ENCODE measurements around the gene FBXO44.
A peak's percentile ranks its signal among the peaks of the same experiment; 100 is the strongest.
"Not testable (repeated sequence)": the region's sequence is repeated elsewhere in the genome, so short reads cannot be mapped to it uniquely, and the experiment has no call there.

Gene FBXO44

DNA sequence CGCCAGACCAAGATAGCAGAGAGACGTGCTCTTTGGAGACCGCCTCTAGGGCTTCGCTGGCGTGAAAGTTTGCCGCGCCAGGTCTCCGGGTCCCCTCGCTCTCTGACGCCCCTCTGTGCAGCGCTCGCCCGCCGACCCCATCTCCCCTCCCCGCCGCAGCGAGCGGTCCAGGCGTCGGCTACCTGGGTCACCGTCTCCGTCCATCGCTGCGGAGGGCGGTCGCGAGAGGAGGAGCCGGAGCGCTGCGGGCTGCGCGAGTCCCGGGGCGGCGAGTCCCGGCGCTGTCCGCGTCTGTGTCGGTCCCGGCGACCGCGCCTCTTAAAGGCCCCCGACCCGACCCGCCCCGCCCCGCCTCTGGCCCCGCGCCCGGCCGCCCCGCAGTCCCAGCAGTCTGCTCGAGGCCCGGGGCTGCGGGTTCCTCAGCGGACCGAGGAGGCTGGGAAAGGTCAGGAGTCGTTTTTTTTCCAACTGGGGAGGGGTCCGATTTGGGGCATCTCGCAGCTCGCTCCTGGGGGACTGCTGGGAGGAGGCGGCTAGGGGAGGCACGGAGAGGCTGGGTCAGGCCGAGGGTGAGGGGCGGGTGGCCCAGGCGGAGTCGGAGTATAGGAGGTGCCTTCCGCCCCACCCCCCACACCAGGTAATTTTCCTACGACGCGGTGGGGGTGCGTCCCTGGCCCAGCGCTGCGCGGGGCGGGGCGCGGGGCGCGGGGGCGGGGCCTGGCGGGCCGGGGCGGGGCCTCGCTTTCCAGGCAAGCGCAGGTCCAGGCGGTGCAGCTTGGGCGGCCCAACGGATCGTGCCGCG lies at the start of gene FBXO44, which contains the start of gene FBXO2:
Gene FBXO44, plus strand, starts transcription at position 741 of the 802 bp plus-strand sequence. CDS start 959 bp downstream, outside the sequence.
Gene FBXO2, minus strand, starts transcription at position 293 of the 802 bp plus-strand sequence. Its CDS starts 89 bp downstream, at position 204.
- peak; percentile 55 for DNase-seq (ENCODE audit: low read depth, low spot score)

GRCh38 chr1:11606775-11607174 lies 47.9 kb upstream of the FBXO44 start:
- DNase-seq (ENCODE audit: low read depth, low spot score) = no peak

DNA sequence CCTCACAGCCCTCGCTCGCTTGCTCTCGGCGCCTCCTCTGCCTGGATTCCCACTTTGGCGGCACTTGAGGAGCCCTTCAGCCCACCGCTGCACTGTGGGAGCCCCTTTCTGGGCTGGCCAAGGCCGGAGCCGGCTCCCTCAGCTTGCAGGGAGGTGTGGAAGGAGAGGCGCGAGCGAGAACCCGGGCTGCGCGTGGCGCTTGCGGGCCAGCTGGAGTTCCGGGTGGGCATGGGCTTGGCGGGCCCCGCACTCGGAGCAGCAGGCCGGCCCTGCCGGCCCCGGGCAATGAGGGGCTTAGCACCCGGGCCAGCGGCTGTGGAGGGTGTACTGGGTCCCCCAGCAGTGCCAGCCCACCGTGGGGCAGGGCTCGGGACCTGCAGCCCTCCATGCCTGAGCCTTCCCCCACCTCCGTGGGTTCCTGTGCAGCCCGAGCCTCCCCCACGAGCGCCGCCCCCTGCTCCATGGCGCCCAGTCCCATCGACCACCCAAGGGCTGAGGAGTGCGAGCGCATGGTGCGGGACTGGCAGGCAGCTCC lies 46.0 kb upstream of the FBXO44 start:
- DNase-seq (ENCODE audit: low read depth, low spot score) = not testable (repeated sequence)

DNA sequence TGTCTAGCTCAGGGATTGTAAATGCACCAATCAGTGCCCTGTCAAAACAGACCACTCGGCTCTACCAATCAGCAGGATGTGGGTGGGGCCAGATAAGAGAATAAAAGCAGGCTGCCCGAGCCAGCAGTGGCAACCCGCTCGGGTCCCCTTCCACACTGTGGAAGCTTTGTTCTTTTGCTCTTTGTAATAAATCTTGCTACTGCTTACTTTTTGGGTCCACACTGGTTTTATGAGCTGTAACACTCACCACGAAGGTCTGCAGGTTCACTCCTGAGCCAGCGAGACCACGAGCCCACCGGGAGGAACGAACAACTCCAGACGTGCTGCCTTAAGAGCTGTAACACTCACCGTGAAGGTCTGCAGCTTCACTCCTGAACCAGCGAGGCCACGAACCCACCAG lies 45.3 kb upstream of the FBXO44 start:
- DNase-seq (ENCODE audit: low read depth, low spot score) = not testable (repeated sequence)

DNA sequence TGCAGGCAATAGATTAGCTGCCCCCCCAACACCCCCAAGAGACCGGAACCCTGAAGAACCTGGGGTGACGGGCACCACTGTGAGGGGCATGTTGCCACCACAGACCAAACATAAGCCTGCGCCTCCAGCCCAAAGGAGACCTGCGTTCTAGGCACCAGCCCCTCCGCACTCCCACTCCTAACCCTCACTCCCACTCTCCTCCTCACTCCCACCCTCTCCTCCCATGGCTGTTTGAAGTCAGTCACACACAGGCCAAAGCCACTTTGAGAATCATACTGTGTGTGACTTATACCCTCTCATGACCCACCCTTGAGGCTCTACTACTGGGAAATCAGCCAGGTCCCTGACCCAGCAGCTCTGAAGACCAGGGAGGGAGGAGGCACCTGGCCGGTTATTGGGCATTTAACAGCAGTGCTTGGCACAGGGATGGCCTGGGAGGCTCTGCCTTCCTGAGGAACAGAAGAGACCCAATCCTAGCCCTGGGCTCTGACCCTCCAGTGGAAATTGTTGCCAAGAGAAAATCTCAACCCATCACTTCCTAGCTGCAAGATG lies 44.0 kb upstream of the FBXO44 start:
- DNase-seq (ENCODE audit: low read depth, low spot score) = no peak

DNA sequence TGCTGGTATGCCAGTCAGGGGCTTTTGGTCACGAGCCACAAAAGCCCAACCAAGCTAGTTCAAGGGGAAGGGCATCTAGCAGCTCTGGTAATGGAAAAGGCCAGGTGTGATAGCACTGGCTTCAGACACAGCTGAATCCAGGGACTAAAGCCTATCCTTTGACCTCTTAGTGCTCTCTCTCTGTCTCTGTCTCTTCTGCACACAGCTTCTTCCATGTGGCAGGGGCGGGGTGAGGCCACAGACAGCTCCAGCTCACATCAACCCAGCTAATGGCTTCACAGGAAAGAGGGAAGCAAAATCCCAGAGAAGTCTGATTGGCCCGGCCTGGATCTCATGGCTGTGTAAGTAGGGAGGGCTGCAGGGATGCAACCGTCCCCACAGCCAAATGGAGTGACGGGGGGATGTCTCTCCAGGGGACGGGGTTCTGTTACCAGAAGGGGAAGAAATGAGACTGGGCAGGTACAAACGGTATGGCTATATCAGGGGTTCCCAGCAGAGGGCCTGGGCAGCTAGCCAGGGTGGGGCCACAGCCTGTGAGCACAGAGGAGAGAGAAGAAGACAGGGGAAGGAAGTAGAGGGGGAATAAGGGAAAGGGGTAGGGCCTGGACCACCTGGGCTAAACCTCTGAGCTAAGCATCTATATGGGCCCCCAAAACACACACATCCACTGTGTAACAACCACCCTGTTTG lies 42.9 kb upstream of the FBXO44 start:
- DNase-seq (ENCODE audit: low read depth, low spot score) = no peak

GRCh38 chr1:11613347-11613746 lies 41.3 kb upstream of the FBXO44 start:
- DNase-seq (ENCODE audit: low read depth, low spot score) = no peak

- no peak for DNase-seq (ENCODE audit: low read depth, low spot score)
These were observed 39.6 kb upstream of the FBXO44 start for GRCh38 chr1:11615090-11615489.

- DNase-seq (ENCODE audit: low read depth, low spot score) = no peak
These were observed 37.9 kb upstream of the FBXO44 start for GRCh38 chr1:11616766-11617165.

DNA sequence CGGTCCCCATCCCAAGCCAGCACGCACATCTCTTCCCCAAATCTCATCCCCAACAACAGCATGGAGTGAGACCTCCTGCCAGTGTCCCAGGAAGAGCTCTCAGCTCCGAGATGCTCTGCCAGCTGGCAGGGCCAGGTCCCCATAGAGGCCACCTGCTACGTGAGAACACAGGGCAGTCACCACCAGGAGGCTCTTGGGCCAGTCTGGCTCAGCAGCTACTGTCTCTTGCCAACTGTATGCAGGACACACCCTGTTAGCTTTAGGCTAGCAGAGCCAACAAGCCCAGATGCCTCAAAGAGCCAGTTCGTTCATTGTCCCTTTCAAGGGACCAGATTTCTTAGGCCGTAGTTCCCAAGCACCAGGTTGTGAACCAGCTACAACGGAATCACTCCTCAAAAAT lies 37.4 kb upstream of the FBXO44 start:
- no peak for DNase-seq (ENCODE audit: low read depth, low spot score)

DNA sequence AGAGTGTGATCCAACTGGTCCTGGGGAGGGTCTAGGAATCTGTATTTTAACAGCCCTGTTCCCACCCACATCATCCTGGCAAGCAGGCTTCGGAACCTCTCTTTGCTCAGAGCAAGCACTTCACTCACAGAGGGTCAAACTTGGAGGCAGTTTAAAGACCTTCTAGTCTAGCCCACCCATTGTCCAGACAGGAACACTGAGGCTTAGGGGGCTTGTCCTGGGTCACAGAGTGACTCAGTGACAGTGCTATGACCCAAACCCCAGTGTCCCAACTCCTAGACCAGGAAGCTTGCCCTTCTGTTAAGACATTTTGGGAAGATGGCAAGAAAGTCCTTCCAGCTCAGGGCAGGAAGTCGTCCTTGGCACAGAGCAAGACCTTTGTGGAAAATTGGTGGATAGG lies 36.9 kb upstream of the FBXO44 start:
- no peak for DNase-seq (ENCODE audit: low read depth, low spot score)

- DNase-seq (ENCODE audit: low read depth, low spot score) = no peak
These were observed 34.3 kb upstream of the FBXO44 start for GRCh38 chr1:11620405-11620804.

DNA sequence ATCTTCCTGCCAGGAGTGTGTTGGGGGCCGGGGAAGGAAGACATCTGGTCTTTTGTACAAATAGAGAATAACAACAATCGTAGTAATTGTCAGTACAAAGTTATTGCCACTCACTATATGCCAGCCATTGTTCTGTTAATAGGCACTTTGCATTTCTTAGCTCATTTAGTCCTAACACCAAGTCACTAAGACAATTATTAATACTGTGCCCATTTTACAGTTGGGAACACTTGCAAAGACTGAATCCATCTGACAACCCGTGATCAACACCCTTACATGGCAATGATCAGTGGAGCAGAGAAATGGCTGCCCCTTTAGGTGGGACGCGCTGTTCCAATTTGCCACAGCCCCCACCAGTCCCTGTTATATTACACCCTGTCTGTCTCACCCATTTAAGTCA lies 33.8 kb upstream of the FBXO44 start:
- no peak for DNase-seq (ENCODE audit: low read depth, low spot score)

GRCh38 chr1:11622398-11622797 lies 32.3 kb upstream of the FBXO44 start:
- DNase-seq (ENCODE audit: low read depth, low spot score) = no peak

DNA sequence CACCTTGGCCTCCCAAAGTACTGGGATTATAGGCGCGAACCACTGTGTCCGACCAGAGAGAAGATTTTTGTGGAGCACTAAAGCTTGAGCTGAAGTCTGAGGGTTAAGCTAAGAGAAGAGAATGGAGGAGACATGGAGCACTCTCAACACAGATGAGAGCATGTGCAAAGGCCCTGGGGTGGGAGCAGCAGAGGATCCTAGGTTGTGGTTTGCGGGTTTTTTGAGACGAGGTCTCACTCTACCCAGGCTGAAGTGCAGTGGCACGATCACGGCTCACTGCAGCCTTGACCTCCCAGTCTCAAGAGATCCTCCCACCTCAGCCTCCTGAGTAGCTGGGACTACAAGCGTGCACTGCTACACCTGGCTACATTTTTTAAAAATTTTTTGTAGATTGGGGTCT lies 31.0 kb upstream of the FBXO44 start:
- DNase-seq (ENCODE audit: low read depth, low spot score) = no peak

DNA sequence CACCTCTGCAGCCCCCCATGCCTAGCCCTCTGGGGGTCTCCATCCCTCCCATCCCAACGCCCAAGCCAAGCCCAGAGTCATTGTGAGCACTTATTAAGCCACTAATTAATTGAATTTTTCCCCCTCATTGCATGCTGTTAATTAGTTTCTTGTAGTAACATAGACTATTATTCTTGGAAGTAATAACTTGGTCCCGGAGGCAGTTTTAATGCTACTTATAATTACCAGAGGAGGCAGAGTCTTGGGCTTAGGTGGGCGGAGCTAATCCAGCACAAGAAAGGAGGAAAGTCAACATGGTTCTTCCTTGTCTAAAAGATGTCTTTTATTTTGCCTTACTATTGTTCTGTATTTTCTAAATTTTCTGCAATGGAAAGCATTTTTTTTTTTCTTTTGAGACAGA lies 28.1 kb upstream of the FBXO44 start:
- no peak for DNase-seq (ENCODE audit: low read depth, low spot score)

DNA sequence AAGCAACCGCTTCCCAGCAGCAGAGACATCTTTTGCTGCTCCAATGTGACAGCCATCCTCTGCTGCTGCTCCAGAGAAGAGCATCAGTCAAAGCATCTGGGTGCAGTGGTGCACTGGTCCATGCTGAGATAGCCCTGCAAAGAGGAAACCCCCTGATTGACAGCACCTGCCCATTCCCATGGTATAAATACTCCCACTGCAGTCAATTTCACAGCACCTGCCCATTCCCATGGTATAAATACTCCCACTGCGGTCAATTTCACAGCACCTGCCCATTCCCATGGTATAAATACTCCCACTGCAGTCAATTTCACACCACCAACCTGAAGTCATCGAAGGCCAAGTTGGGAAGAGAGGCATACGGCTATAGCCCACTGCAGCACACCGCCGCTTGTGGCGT lies 25.9 kb upstream of the FBXO44 start:
- no peak for DNase-seq (ENCODE audit: low read depth, low spot score)

DNA sequence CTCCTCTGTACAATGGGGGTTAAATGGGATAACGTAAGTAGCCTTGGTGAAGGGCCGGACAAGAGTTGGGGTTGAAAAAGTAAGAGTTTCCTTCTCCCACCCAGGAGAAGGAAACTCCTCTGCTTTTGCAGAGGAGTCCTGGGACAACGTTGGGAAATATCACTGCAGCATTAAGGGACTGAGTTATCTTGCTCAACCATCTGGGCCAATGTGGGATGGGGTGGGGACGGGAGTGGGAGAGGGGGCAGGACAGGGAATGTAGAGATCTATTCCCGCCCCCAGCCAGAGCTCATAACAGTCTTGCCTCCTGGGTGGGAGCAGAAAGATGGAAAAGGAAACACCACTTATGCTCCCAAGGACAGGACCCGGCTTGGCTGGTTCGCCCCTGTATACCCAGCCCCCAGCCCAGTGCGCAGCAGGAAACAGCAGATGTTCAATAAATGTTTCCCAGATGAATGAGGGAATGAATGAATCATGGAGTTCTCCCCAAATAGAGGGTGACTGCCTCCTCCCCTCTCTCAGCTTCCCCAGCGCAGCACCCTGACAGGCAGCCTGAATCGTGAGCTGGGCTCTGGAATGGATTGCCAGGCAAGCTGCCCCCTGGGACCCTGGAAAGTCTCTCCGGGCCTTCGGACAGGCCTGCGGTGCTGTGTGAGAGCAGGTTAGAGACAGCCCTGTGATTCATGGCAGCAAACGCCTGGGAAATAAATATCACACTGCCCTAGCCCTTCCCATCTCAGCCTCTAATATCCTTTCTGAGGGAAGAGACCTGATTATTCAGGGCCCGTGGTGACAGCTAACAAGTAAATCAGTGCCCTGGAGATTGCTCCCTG lies 25.3 kb upstream of the FBXO44 start:
- no peak for DNase-seq (ENCODE audit: low read depth, low spot score)

- no peak for DNase-seq (ENCODE audit: low read depth, low spot score)
These were observed 20.1 kb upstream of the FBXO44 start for GRCh38 chr1:11634365-11635192.

- no peak for DNase-seq (ENCODE audit: low read depth, low spot score)
These were observed 16.6 kb upstream of the FBXO44 start for GRCh38 chr1:11638121-11638520.

- no peak for DNase-seq (ENCODE audit: low read depth, low spot score)
These were observed 15.3 kb upstream of the FBXO44 start for GRCh38 chr1:11639372-11639771.

Data from astrocyte of the hippocampus (primary cell).